GM18526 (cell line): ENCODE data around the gene TTLL5.

Experiments
- POLR2A ChIP-seq: IDR thresholded peaks from 3 replicates; pipeline ENCODE4 v1.6.1; 2011; ENCODE audit not compliant: insufficient read length; ENCODE audit errors: extremely low read depth

Gene TTLL5

DNA sequence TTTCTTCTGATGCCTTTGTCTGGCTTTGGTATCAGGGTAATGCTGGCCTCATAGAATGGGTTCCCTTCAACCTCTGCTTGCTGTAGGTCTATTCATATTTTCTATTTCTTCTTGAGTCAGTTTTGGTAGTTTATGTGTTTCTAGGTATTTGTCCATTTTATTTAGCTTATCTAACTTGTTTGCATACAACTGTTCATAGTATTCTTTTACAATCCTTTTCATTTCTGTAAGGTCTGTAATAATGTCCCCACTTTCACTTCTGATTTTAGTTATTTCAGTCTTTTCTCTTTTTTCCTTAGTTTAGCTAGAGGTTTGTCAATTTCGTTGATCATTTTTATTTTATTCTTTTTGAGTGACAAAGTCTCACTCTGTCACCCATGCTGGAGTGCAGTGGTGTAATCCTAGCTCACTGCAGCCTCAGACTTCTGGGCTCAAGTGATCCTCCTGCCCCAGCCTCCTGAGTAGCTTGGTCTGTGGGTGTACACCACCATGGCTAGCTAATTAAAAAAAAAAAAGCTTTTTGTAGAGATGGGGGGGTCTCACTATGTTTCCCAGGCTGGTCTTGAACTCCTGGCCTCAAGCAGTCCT lies 11.7 kb downstream of the TTLL5 start:
- TF ChIP-seq POLR2A = no peak

DNA sequence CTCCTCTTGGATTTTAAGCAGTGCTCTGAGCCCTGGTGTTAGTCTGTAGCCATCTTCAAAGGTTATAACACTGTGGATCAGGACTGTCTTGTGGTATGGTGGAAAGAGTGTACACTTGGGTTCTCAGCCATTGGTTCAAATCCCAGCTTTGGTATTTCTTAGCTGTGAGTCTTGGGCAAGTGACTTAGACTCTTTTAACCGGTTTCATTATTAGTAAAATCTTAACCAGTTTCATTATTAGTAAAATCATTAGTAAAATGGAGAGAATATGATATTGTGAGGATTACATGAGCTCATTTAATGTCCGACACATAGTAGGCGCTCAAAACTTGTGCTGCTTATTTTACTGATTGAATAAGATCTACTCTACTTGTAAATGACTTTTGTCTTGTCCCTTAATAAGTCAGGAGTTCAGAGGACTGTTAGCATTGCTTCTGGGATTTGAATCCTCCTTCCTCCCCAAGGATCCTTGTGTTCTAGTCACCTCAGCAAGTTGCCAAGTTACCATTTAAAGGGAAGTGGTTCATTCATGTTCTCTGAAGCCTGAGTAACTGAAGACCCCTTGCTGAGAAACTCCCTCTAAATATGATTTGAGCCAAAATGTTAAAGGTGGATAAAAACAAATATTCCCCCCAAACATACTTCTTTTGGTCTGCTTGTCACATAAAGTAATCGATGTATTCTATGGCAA lies 12.4 kb downstream of the TTLL5 start:
- TF ChIP-seq POLR2A = no peak

DNA sequence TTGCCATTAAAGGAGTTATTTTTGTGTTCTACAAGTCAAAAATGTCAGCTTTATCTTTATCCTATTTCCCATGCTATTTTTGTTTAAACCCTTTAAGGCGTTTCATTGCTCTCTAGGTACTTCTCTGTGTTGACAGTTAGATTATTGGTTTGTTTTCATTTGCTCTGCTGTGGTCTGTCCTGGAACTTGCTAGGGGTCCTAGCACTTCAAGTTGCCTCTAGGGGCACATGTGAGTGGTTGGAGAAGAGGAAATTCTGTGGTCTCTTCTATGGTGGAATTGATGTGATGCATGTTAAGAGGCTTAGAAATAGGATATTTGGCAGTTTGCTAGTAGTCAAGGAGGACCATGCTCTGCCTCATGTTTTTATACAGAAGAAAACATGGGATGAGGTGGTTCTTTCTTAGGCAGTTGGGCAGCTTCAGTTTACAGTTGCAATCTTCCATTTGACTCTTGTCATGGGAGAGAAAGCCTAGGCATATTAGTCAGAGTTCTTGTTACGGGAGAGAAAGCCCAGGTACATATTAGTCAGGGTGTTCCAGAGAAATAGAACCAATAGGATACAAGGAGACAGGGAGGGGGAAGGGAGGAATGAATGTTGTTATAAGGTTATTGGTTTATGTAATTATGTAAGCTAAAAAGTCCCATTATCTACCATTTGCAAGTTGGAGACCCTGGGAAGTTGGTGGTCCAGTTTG lies 14.4 kb downstream of the TTLL5 start:
- no peak for TF ChIP-seq POLR2A

DNA sequence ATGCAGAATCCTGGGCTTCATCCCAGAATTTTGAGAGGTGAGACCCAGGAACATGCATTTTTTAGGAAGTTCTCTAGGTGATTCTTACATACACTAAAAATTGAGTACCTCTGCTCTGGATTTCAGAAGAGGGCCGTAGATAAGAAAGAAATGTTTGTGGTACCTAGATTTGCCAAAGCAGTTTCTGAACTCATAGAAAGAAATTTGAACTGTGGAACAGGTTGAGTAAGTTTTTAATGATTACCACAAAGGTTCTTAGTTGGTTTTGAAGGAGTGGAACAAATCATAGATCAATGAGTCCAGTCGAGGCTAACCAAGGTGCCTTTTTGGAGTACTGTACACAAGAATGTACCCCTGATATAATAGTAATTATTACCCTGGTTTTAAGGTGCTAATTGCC lies 24.9 kb downstream of the TTLL5 start:
- no peak for TF ChIP-seq POLR2A

DNA sequence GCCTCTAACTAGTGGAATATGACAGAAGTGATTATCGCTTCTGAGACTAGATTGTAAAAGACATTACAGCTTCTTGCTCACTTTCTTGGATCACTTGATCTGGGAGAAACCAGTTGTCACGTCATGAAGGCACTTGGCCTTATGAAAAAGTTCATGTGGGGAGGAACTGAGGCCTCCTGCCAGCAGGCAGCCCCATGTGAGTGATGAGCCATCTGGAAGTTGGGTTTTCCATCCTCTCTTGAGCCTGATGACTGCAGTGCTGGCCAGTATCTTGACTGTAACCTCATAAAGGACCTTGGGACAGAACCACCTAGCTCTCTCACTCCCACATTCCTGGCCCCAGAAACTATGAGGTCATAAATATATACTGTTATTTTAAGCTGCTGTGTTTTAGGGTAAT lies 28.0 kb downstream of the TTLL5 start:
- no peak for TF ChIP-seq POLR2A

DNA sequence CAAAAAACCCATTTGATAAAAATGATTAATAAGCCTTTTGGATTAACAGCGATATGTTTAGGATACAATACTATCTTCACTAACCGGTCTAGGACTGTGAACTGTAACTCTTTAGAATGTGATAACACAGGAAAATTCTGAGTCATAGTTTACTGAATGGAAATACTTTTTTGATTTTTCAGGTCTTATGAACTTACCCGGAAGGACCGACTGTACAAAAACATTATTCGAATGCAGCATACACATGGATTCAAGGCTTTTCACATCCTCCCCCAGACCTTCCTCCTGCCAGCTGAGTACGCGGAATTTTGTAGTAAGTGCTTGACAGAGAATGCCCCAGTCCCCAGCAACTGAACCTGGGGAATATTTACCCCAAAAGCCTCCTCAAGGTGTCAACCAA lies 29.0 kb downstream of the TTLL5 start:
- no peak for TF ChIP-seq POLR2A

DNA sequence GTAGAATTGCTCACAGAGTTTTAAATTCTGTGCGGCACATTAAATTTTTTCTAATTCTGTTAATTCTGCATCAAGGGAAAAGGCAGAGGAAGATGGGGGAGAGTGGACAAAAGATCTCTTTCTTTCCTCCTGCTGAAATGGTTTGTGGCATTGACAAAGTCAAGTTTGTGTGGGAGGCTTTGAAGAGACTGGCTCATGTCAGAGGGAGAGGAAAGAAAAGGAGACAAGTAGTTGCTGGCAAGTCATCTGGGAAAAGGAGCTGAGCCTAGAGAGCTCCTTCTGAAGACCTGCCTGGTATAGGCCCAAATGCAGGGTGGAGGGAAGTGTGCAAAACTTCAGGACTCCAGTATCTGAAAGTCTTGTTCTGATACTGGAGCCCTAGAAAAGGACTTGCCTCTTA lies 36.3 kb downstream of the TTLL5 start:
- no peak for TF ChIP-seq POLR2A

DNA sequence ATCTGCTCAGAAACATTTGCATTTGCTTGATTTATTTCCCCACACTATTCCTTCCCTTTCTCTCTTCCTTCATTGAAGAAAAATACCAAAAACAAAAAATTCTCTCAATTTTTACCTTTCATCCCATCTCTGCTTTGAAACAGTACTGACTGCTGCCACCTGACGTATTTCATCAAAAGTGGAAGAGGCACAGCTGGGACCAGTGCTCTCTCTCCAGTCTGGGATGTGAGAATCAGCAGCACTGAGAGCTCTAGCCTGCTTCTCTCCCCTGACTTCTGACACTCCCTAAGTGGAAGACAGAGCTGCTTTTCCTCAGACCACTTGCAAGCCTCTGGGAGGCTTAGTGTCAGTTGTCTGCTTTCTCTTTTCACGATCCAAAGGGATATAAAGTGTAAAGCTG lies 36.9 kb downstream of the TTLL5 start:
- no peak for TF ChIP-seq POLR2A

DNA sequence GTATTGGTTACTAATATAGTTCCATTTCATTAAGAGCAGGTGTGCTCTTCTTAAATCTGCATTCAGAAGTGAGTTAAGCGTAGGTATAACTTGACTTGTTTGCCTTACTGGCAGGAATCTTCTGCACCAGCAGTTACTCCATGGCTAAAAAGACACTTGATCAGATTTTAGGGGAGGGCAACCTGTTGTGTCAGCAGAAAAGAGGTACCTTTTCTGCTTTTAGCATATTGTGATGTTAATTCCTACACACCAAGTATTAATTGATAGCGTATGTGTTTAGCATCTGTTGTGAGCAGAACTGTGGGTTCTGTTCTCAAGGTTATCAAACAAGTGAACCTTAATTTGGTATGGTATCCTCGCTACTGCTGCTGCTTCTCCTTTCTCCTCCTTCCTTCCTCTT lies 38.3 kb downstream of the TTLL5 start:
- TF ChIP-seq POLR2A = no peak

DNA sequence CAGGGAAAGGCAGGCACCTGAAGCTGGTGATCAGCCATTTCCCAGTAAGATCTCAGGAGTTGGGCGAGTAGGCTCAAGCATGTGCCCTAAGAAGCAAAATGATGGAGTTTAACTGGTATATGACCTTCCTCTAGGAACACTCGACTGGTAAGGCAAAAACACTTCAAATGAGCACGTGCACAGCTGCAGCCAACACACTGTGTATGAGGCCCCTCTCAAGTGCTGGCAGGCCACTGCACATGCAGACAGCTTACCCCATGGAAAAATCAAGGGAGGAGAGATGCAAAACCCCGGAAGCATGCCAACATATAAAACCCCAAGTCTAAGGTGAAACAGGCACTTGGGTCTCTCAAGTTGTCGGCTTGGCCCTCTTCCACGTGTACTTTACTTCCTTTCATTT lies 39.2 kb downstream of the TTLL5 start:
- TF ChIP-seq POLR2A = no peak

DNA sequence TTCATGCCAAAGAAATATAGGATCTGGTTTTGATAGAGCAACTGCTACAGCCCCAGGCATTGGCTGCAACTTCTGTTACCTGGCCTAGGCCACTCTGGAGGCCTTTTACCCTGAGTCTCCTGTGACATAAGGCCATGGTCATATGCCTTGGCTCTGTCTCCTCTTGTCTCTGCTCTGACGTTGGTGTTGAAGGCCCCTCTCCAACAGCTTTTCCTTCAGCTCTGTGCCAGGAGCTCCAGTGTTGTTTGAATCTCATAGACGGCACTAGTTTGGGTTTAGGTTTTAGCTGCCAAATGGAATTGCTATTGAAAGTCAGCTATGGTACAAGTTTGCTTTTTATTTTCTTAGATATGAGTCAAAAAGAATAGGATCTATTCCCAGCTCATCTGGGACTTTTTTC lies 41.1 kb downstream of the TTLL5 start:
- no peak for TF ChIP-seq POLR2A

DNA sequence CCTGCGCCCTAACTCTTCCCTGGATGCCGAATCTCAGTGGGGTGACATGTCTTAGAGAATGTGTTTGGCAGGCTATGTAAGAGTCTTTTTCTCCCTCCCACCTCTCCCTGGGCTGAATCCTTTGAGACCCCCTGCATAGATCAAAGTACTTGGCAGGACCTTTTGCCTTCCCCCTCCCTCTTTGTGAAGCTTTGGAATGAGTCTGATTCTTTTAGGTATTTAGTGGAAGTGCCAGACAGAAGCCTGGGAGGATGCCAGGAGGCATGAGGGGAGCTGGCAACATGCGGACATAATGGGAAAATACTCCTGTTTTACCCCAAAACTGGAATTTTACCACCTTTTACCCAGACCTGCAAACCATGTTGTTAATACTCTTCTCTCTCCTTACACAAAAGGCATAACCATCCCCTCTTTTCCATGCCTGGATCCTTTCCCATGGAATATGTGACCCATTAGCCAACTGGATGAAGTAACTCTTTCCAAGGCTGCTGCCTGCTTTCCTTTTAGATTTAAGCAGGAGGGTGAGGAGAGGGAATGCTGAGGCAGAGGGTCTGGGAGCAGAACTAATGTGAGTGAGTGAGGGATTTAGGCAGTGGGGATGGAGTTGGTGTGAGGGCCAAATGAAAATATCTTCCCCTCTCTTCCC lies 41.7 kb downstream of the TTLL5 start:
- TF ChIP-seq POLR2A = no peak

DNA sequence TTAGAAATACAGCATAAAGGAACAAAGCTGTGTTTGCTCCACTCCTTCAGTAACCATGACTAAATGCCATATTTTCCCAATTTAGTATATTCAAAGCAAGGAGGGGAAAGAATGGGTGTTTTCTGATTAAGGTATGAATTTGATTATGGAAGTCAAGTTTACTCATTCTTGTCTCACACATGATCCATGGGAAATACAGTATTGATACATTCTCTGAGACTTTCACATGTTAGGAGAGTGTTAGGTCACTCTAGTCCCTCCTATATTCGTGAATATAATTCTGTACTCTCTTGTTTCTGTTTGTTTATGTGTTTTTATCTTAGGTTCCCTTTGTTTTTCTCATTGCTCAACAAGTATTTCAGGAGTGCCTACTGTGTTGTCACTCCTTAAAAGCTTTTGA lies 42.4 kb downstream of the TTLL5 start:
- TF ChIP-seq POLR2A = no peak

DNA sequence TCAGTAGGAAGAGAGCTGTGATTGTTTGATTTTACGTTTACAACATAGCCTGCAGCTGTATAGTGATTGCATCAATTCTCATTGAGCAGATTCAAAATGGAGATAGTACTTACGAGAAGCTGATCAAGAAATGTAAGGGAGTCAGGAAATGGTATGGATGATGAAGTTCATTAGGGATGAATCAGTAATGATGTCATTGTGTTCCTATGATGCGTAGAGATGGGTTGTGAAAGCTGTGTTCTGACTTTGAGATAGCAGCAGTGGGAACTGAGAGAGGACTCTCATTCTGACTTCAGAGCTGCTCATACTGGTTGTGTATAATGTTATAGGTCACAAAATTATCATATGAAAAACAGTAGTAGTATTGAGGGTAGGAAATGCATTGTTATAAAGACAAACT lies 44.0 kb downstream of the TTLL5 start:
- TF ChIP-seq POLR2A = no peak

DNA sequence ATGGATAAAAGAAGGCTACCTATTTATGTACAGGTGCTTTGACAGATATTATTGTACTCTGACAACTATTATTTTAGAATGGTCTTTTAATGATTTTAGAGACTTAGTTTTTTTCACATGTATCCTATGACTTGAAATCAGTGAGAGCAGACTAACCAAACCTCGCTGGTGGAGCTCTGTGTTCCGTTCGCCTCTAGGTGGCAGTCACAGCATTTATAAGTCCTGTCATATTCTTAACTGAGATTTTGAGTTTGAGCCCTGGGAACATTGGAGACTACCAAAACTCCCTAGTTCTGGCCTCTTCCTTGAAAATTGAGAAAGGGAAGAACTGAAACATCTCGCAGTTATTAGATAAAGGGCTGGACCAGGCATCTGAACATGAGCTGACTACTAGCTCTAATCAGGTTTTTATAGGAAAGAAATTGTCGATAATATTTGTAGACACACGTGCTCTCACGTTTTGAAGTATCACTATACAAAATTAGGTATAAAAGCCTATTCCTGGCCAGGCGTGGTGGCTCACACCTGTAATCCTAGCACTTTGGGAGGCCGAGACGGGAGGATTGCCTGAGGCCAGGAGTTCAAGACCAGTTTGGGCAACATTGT lies 48.3 kb downstream of the TTLL5 start:
- TF ChIP-seq POLR2A = no peak
